ENCODE measurements around the gene SLC13A5.

The SLC13A5 gene

DNA sequence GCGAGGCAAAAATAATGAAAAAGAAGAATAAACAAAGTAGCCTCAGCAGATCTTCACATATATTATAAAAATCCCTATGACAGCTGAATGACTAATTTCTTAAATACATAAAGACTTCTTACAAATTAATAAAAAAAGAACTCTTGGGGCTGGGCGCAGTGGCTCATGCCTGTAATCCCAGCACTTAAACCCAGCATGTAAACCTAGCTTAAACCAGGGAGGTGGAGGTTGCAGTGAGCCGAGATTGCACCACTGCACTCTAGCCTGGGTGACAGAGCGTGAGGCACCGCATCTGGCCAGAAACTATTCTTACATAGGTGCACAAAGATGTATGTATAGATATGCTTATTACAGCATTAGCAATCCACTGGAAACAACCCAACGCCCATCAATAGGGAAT, 33.9 kb downstream of the SLC13A5 start:
- Histone ChIP-seq H3K4me3 (ENCODE audit: low read depth in 1 of 2, low read length in 2 of 2) (no peak overlapping the region), H3K9ac (ENCODE audit: low read depth in 1 of 2, low read length in 2 of 2) (no peak overlapping the region), H3K36me3 (ENCODE audit: control insufficient read depth in 1 of 2, insufficient read depth in 2 of 2, low read length in 2 of 2) (no peaks in the 10 kb centered on the region), H3K27me3 (ENCODE audit: control insufficient read depth in 1 of 2, insufficient read depth in 2 of 2, low read length in 2 of 2) (peaks cover 0 to 6% of the 10 kb centered on the region in 2 donors), H3K9me3 (ENCODE audit: control insufficient read depth in 1 of 2, low read length in 2 of 2) (no peaks in the 10 kb centered on the region), H3K27ac (ENCODE audit: low read depth, low read length) (no peak overlapping the region), H3K4me1 (ENCODE audit: control insufficient read depth in 1 of 2, insufficient read depth in 2 of 2, low read length in 2 of 2) (no peaks in the 10 kb centered on the region)

GRCh38 chr17:6677946-6678345, 35.2 kb downstream of the SLC13A5 start:
- Histone ChIP-seq H3K27ac (ENCODE audit: low read depth, low read length) (no peak overlapping the region), H3K4me1 (ENCODE audit: control insufficient read depth in 1 of 2, insufficient read depth in 2 of 2, low read length in 2 of 2) (no peaks in the 10 kb centered on the region), H3K9me3 (ENCODE audit: control insufficient read depth in 1 of 2, low read length in 2 of 2) (no peaks in the 10 kb centered on the region), H3K9ac (ENCODE audit: low read depth in 1 of 2, low read length in 2 of 2) (no peak overlapping the region), H3K4me3 (ENCODE audit: low read depth in 1 of 2, low read length in 2 of 2) (no peak overlapping the region), H3K36me3 (ENCODE audit: control insufficient read depth in 1 of 2, insufficient read depth in 2 of 2, low read length in 2 of 2) (no peaks in the 10 kb centered on the region), H3K27me3 (ENCODE audit: control insufficient read depth in 1 of 2, insufficient read depth in 2 of 2, low read length in 2 of 2) (peaks cover 0 to 6% of the 10 kb centered on the region in 2 donors)

GRCh38 chr17:6677158-6677831, 35.9 kb downstream of the SLC13A5 start:
- Histone ChIP-seq H3K36me3 (ENCODE audit: control insufficient read depth in 1 of 2, insufficient read depth in 2 of 2, low read length in 2 of 2) (no peaks in the 10 kb centered on the region), H3K4me3 (ENCODE audit: low read depth in 1 of 2, low read length in 2 of 2) (no peak overlapping the region), H3K9me3 (ENCODE audit: control insufficient read depth in 1 of 2, low read length in 2 of 2) (no peaks in the 10 kb centered on the region), H3K4me1 (ENCODE audit: control insufficient read depth in 1 of 2, insufficient read depth in 2 of 2, low read length in 2 of 2) (no peaks in the 10 kb centered on the region), H3K27me3 (ENCODE audit: control insufficient read depth in 1 of 2, insufficient read depth in 2 of 2, low read length in 2 of 2) (peaks cover 0 to 6% of the 10 kb centered on the region in 2 donors), H3K9ac (ENCODE audit: low read depth in 1 of 2, low read length in 2 of 2) (no peak overlapping the region), H3K27ac (ENCODE audit: low read depth, low read length) (no peak overlapping the region)

DNA sequence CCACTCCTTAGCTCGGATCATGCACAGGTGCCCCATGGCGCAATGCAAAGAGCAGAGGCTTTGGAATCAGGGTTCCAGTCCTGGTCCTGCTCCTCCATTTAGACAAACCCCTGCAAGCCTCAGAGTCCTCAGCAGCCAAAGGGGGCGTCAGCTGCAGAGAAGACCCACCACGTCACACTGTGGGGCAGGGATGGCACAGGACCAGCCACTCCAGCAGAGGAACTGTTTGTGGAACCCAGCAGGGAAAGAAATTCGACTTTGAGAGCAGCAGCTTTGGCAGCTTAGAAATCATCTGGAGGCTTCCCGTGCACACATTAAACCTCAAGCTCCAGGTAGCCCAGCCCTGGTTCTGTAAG, 36.4 kb downstream of the SLC13A5 start:
- Histone ChIP-seq H3K9ac (ENCODE audit: low read depth in 1 of 2, low read length in 2 of 2) (no peak overlapping the region), H3K27me3 (ENCODE audit: control insufficient read depth in 1 of 2, insufficient read depth in 2 of 2, low read length in 2 of 2) (peaks cover 0 to 6% of the 10 kb centered on the region in 2 donors), H3K4me1 (ENCODE audit: control insufficient read depth in 1 of 2, insufficient read depth in 2 of 2, low read length in 2 of 2) (no peaks in the 10 kb centered on the region), H3K27ac (ENCODE audit: low read depth, low read length) (no peak overlapping the region), H3K36me3 (ENCODE audit: control insufficient read depth in 1 of 2, insufficient read depth in 2 of 2, low read length in 2 of 2) (no peaks in the 10 kb centered on the region), H3K4me3 (ENCODE audit: low read depth in 1 of 2, low read length in 2 of 2) (no peak overlapping the region), H3K9me3 (ENCODE audit: control insufficient read depth in 1 of 2, low read length in 2 of 2) (no peaks in the 10 kb centered on the region)

GRCh38 chr17:6675201-6675825, 37.9 kb downstream of the SLC13A5 start:
- H3K4me3 ChIP-seq (ENCODE audit: low read depth in 1 of 2, low read length in 2 of 2), result no peak overlapping the region
- H3K4me1 ChIP-seq (ENCODE audit: control insufficient read depth in 1 of 2, insufficient read depth in 2 of 2, low read length in 2 of 2), result no peaks in the 10 kb centered on the region
- H3K27me3 ChIP-seq (ENCODE audit: control insufficient read depth in 1 of 2, insufficient read depth in 2 of 2, low read length in 2 of 2), result peaks cover 0 to 6% of the 10 kb centered on the region in 2 donors
- no peak overlapping the region for H3K9ac ChIP-seq (ENCODE audit: low read depth in 1 of 2, low read length in 2 of 2)
- no peaks in the 10 kb centered on the region for H3K36me3 ChIP-seq (ENCODE audit: control insufficient read depth in 1 of 2, insufficient read depth in 2 of 2, low read length in 2 of 2)
- H3K9me3 ChIP-seq (ENCODE audit: control insufficient read depth in 1 of 2, low read length in 2 of 2), result no peaks in the 10 kb centered on the region
- H3K27ac ChIP-seq (ENCODE audit: low read depth, low read length), result no peak overlapping the region

DNA sequence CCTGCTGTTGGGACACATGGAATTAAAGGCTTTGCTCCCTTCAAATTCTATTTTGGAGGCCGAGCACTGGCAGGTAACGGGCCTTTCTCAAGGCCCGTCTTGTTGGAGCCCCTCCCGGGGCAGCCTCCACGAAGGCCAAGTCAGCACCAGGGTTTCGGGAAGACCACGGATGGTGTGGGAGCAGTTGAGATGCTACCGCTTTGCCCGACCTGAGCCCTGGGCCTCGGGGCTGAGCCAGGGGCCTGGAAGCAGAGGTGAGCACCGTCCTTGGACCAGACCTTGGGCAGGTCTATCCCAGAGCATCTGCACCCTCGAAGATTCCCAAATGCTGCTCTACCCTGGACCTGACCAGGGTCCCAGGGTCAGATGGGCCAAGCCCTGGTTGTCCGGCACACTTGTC, 38.6 kb downstream of the SLC13A5 start:
- H3K4me1 ChIP-seq (ENCODE audit: control insufficient read depth in 1 of 2, insufficient read depth in 2 of 2, low read length in 2 of 2), result no peaks in the 10 kb centered on the region

GRCh38 chr17:6671431-6671830, 41.7 kb downstream of the SLC13A5 start:
- Histone ChIP-seq H3K27ac (ENCODE audit: low read depth, low read length) (no peak overlapping the region), H3K4me3 (ENCODE audit: low read depth in 1 of 2, low read length in 2 of 2) (no peak overlapping the region), H3K4me1 (ENCODE audit: control insufficient read depth in 1 of 2, insufficient read depth in 2 of 2, low read length in 2 of 2) (no peaks in the 10 kb centered on the region), H3K9me3 (ENCODE audit: control insufficient read depth in 1 of 2, low read length in 2 of 2) (no peaks in the 10 kb centered on the region), H3K27me3 (ENCODE audit: control insufficient read depth in 1 of 2, insufficient read depth in 2 of 2, low read length in 2 of 2) (peaks cover 0 to 5% of the 10 kb centered on the region in 2 donors), H3K36me3 (ENCODE audit: control insufficient read depth in 1 of 2, insufficient read depth in 2 of 2, low read length in 2 of 2) (no peaks in the 10 kb centered on the region), H3K9ac (ENCODE audit: low read depth in 1 of 2, low read length in 2 of 2) (no peak overlapping the region)

More for the DNA sequence above, 38.6 kb downstream of the SLC13A5 start:
- H3K27ac ChIP-seq (ENCODE audit: low read depth, low read length), result no peak overlapping the region
- H3K27me3 ChIP-seq (ENCODE audit: control insufficient read depth in 1 of 2, insufficient read depth in 2 of 2, low read length in 2 of 2), result peaks cover 2 to 6% of the 10 kb centered on the region in 2 donors
- H3K4me3 ChIP-seq (ENCODE audit: low read depth in 1 of 2, low read length in 2 of 2), result no peak overlapping the region
- H3K9ac ChIP-seq (ENCODE audit: low read depth in 1 of 2, low read length in 2 of 2), result no peak overlapping the region
- no peaks in the 10 kb centered on the region for H3K36me3 ChIP-seq (ENCODE audit: control insufficient read depth in 1 of 2, insufficient read depth in 2 of 2, low read length in 2 of 2)
- no peaks in the 10 kb centered on the region for H3K9me3 ChIP-seq (ENCODE audit: control insufficient read depth in 1 of 2, low read length in 2 of 2)

- Histone ChIP-seq H3K27ac (ENCODE audit: low read depth, low read length) (no peak overlapping the region), H3K9ac (ENCODE audit: low read depth in 1 of 2, low read length in 2 of 2) (no peak overlapping the region), H3K27me3 (ENCODE audit: control insufficient read depth in 1 of 2, insufficient read depth in 2 of 2, low read length in 2 of 2) (peaks cover 0 to 5% of the 10 kb centered on the region in 2 donors), H3K9me3 (ENCODE audit: control insufficient read depth in 1 of 2, low read length in 2 of 2) (no peaks in the 10 kb centered on the region), H3K36me3 (ENCODE audit: control insufficient read depth in 1 of 2, insufficient read depth in 2 of 2, low read length in 2 of 2) (no peaks in the 10 kb centered on the region), H3K4me1 (ENCODE audit: control insufficient read depth in 1 of 2, insufficient read depth in 2 of 2, low read length in 2 of 2) (no peaks in the 10 kb centered on the region), H3K4me3 (ENCODE audit: low read depth in 1 of 2, low read length in 2 of 2) (no peak overlapping the region)
Measured at GRCh38 chr17:6670999-6671398, 42.2 kb downstream of the SLC13A5 start.

GRCh38 chr17:6670571-6670970, 42.6 kb downstream of the SLC13A5 start:
- Histone ChIP-seq H3K36me3 (ENCODE audit: control insufficient read depth in 1 of 2, insufficient read depth in 2 of 2, low read length in 2 of 2) (no peaks in the 10 kb centered on the region), H3K27me3 (ENCODE audit: control insufficient read depth in 1 of 2, insufficient read depth in 2 of 2, low read length in 2 of 2) (peaks cover 0 to 5% of the 10 kb centered on the region in 2 donors), H3K4me1 (ENCODE audit: control insufficient read depth in 1 of 2, insufficient read depth in 2 of 2, low read length in 2 of 2) (no peaks in the 10 kb centered on the region), H3K9me3 (ENCODE audit: control insufficient read depth in 1 of 2, low read length in 2 of 2) (no peaks in the 10 kb centered on the region), H3K27ac (ENCODE audit: low read depth, low read length) (no peak overlapping the region), H3K9ac (ENCODE audit: low read depth in 1 of 2, low read length in 2 of 2) (no peak overlapping the region), H3K4me3 (ENCODE audit: low read depth in 1 of 2, low read length in 2 of 2) (no peak overlapping the region)

GRCh38 chr17:6669479-6670212, 43.5 kb downstream of the SLC13A5 start:
- Histone ChIP-seq H3K9ac (ENCODE audit: low read depth in 1 of 2, low read length in 2 of 2) (no peak overlapping the region), H3K9me3 (ENCODE audit: control insufficient read depth in 1 of 2, low read length in 2 of 2) (no peaks in the 10 kb centered on the region), H3K36me3 (ENCODE audit: control insufficient read depth in 1 of 2, insufficient read depth in 2 of 2, low read length in 2 of 2) (no peaks in the 10 kb centered on the region), H3K27me3 (ENCODE audit: control insufficient read depth in 1 of 2, insufficient read depth in 2 of 2, low read length in 2 of 2) (peaks cover 0 to 5% of the 10 kb centered on the region in 2 donors), H3K27ac (ENCODE audit: low read depth, low read length) (no peak overlapping the region), H3K4me3 (ENCODE audit: low read depth in 1 of 2, low read length in 2 of 2) (no peak overlapping the region), H3K4me1 (ENCODE audit: control insufficient read depth in 1 of 2, insufficient read depth in 2 of 2, low read length in 2 of 2) (no peaks in the 10 kb centered on the region)

All from duodenal mucosa (tissue), 2 donors.